Smooth muscle cell of the coronary artery (primary cell): Measurements from ENCODE around the gene CD22. TPM values are rescaled to one million over a fixed set of nuclear protein-coding genes. Genes with fewer than 3 reads are reported as not detected.

Experiments used
- total RNA-seq: library from RNA; depleted of rRNA; stranded (reverse); fragments of >200 nt; gene quantifications from 2 replicates; pipeline ENCODE4 v1.2.3, GENCODE V29; 2014; ENCODE audit warnings: low replicate concordance

Gene CD22
- 0.70 and 0.98 TPM in 2 replicates for total RNA-seq

DNA sequence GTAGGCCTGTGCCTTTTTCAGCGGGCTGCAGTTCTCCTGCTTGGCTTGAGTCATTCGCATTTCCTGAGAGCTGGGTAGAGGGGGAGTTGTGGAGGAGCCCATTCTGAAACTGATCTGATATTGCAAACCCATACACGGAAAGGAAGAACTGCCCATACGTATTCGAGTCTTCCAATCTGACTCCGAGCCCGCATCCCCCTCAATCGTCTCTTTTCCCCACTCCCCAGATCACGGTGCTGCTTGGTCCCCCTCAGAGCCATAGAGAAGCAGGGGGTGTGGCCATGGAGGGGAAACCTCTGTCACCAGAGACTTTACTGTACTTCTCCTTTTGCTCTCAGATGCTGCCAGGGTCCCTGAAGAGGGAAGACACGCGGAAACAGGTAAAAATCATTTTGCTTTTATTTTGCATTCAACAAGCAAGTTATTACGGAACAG, at the start of gene CD22:
Gene CD22 (plus strand): TSS at position 337 of the 435 bp plus-strand sequence. CDS start 2,854 bp downstream, outside the sequence.

GRCh38 chr19:35291916-35292315, 37.1 kb upstream of the CD22 start, which contains the start of gene MAG:
Gene MAG, plus strand, starts transcription at chr19:35292161. Its CDS starts 3,248 bp downstream, at chr19:35295409.

DNA sequence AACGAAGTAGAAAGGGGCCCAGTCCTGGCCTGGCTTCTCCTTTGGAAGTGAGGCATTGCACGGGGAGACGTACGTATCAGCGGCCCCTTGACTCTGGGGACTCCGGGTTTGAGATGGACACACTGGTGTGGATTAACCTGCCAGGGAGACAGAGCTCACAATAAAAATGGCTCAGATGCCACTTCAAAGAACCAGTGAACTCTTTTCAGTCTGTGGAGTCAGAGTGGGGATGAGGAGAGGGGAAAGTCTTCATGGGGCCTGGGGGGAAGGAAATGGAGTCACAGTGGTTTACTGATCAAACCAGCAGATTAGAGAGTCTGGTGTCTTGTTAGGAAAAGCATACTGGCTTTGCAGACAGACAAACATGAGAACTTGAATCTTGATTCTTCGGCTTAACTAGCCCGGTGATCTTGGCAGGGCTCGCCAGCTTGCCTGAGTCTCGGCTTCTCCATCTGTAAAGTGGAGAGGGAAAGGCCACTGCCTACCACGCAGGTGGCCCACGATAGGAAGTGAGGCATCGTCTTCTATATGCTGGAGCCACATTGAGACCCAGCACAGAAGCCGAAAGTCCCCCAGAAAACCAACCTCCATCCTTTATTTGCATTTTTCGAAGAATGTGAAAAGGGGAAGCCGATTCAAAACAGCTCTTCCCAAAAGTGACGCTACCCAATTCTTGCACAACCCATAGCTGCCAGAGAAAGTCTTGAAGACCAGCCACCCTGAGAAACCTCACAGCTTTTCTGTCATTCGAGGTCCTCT, 18.4 kb downstream of the CD22 start, which contains the start of gene FFAR1:
Gene FFAR1 (plus strand): TSS at position 732 of the 759 bp plus-strand sequence. CDS start 3,650 bp downstream, outside the sequence.

GRCh38 chr19:35357867-35358573, 29.0 kb downstream of the CD22 start, which contains the start of gene FFAR3:
Gene FFAR3, plus strand, starts transcription at chr19:35358460. Its CDS starts 431 bp downstream, at chr19:35358891.

GRCh38 chr19:35370722-35371121, 41.7 kb downstream of the CD22 start, which contains the start of gene GPR42:
Gene GPR42, plus strand, starts transcription at chr19:35371068. Its CDS starts 292 bp downstream, at chr19:35371360.

Other genes with a start within 250 kb of the CD22 start
- gene FXYD3, start 213.4 kb upstream of the CD22 start, total RNA-seq, result not detected in 2 replicates
- 0.15 and 2.1 TPM in 2 replicates for gene LGI4, start 194.1 kb upstream of the CD22 start, total RNA-seq
- gene FXYD1, start 190.4 kb upstream of the CD22 start, total RNA-seq, result 0.23 and 8.0 TPM in 2 replicates
- not detected in 2 replicates for gene FXYD7, start 185.9 kb upstream of the CD22 start, total RNA-seq
- gene FXYD5, start 174.5 kb upstream of the CD22 start, total RNA-seq, result 13.3 and 18.9 TPM in 2 replicates
- not detected in 2 replicates for gene FAM187B, start 100.4 kb upstream of the CD22 start, total RNA-seq
- 0.45 TPM in 1 of 2 replicates, not detected in the other for gene LSR, start 80.2 kb upstream of the CD22 start, total RNA-seq
- gene USF2, start 60.2 kb upstream of the CD22 start, total RNA-seq, result 44.9 and 91.6 TPM in 2 replicates
- 0.08 TPM in 1 of 2 replicates, not detected in the other for gene HAMP, start 46.7 kb upstream of the CD22 start, total RNA-seq
- 2.0 TPM in 1 of 2 replicates, not detected in the other for gene MAG, start 37.0 kb upstream of the CD22 start, total RNA-seq
- not detected in 2 replicates for gene FFAR1, start 18.7 kb downstream of the CD22 start, total RNA-seq
- gene FFAR3, start 29.3 kb downstream of the CD22 start, total RNA-seq, result not detected in 2 replicates
- not detected in 2 replicates for gene GPR42, start 41.9 kb downstream of the CD22 start, total RNA-seq
- gene FFAR2, start 119.1 kb downstream of the CD22 start, total RNA-seq, result not detected in 2 replicates
- not detected in 2 replicates for gene KRTDAP, start 161.3 kb downstream of the CD22 start, total RNA-seq
- gene DMKN, start 184.5 kb downstream of the CD22 start, total RNA-seq, result 0.38 and 49.4 TPM in 2 replicates
- 0.23 and 235 TPM in 2 replicates for gene SBSN, start 199.1 kb downstream of the CD22 start, total RNA-seq
- gene GAPDHS, start 204.3 kb downstream of the CD22 start, total RNA-seq, result not detected in 2 replicates
- gene TMEM147, start 216.4 kb downstream of the CD22 start, total RNA-seq, result 81.6 and 151 TPM in 2 replicates
- gene ATP4A, start 234.5 kb downstream of the CD22 start, total RNA-seq, result not detected in 2 replicates